Smooth muscle cell (in vitro differentiated cells): Measurements from ENCODE around the gene OCA2. TPM values are rescaled to one million over a fixed set of nuclear protein-coding genes. Genes with fewer than 3 reads are reported as not detected.

ENCODE experiments used
- DNase-seq: peaks from one replicate; lab custom pipeline; 2025; ENCODE audit not compliant: unreplicated experiment; lab: John Stamatoyannopoulos, UW
- H2AFZ ChIP-seq: fragments of 200-600 bp; sonication (generic); 2 replicates; pipeline ENCODE4 v1.6.0; 2016; ENCODE audit warnings: antibody characterized with exemption, low read depth, mild to moderate bottlenecking
- H3F3A ChIP-seq: fragments of 200-600 bp; sonication (generic); 2 replicates; pipeline ENCODE4 v1.6.0; 2017; ENCODE audit warnings: antibody characterized with exemption, low read depth
- H3K27ac ChIP-seq: fragments of 200-600 bp; sonication (generic); 2 replicates; pipeline ENCODE4 v1.5.1; 2016; ENCODE audit warnings: low read depth, mild to moderate bottlenecking
- H3K27me3 ChIP-seq: fragments of 200-600 bp; sonication (generic); 2 replicates; pipeline ENCODE4 v1.6.1; 2016; ENCODE audit warnings: low read depth, mild to moderate bottlenecking
- H3K36me3 ChIP-seq: fragments of 200-600 bp; sonication (generic); 2 replicates; pipeline ENCODE4 v1.5.1; 2016; ENCODE audit warnings: low read depth
- H3K4me1 ChIP-seq: fragments of 200-600 bp; sonication (generic); 2 replicates; pipeline ENCODE4 v1.5.1; 2016; ENCODE audit warnings: low read depth
- H3K4me2 ChIP-seq: fragments of 200-600 bp; sonication (generic); 2 replicates; pipeline ENCODE4 v1.6.0; 2016; ENCODE audit warnings: mild to moderate bottlenecking
- H3K4me3 ChIP-seq: fragments of 200-600 bp; sonication (generic); 2 replicates; pipeline ENCODE4 v1.5.1; 2016; ENCODE audit warnings: mild to moderate bottlenecking
- H3K79me2 ChIP-seq: fragments of 200-600 bp; sonication (generic); 2 replicates; pipeline ENCODE4 v1.6.0; 2016; ENCODE audit warnings: low read depth, mild to moderate bottlenecking
- H3K9ac ChIP-seq: fragments of 200-600 bp; sonication (generic); 2 replicates; pipeline ENCODE4 v1.6.0; 2016; ENCODE audit warnings: low read depth
- H3K9me3 ChIP-seq: fragments of 200-600 bp; sonication (generic); replicated peaks from 2 replicates; pipeline ENCODE4 v1.5.1; 2016; ENCODE audit warnings: low read depth
- H4K20me1 ChIP-seq: fragments of 200-600 bp; sonication (generic); 2 replicates; pipeline ENCODE4 v1.6.0; 2016; ENCODE audit warnings: low read depth
- CTCF ChIP-seq: fragments of 200-600 bp; sonication (generic); IDR thresholded peaks from 2 replicates; pipeline ENCODE4 v1.5.1; 2017; ENCODE audit warnings: borderline replicate concordance, mild to moderate bottlenecking, antibody characterized with exemption; ENCODE audit not compliant: insufficient read depth, poor library complexity, severe bottlenecking
- WGBS: methylation state at CpG from one replicate; pipeline ENCODE4 v1.1.7; 2016; ENCODE audit warnings: low lambda C conversion rate; 5-methylcytosine and 5-hydroxymethylcytosine counted together
- polyA plus RNA-seq: library from polyadenylated mRNA; unstranded; fragments of >200 nt; fragmentation: Nextera tagmentation; extraction: Ambion mirVana; gene quantifications from 2 replicates; pipeline ENCODE4 v1.2.1, GENCODE V29; 2016
- total RNA-seq: library from RNA; depleted of rRNA; stranded (reverse); fragments of >200 nt; gene quantifications from 2 replicates; pipeline ENCODE4 v1.2.3, GENCODE V29; 2014

OCA2 gene
- total and polyA plus RNA-seq, 2 experiments from 2014 or later, result 0.16 TPM; not detected in 1

DNA sequence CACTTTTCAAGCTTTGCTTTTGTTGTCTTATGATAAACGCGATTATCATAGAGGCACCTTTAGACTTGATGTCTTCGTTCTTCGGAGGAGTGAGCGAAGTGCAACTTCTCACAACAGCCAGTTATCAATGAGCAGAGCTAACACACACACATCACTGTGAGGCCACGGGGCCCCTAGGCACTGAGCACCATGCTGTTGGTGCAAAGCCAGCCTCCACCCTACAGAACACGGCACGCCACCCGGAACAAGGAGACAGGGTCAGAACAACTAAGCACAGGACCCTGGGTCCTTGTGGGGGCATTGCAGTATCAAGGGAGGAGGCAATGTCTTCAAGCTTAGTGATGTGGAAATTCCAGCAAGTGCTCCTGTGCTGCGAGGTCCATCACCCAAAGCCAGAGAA lies 244.5 kb downstream of the OCA2 start:
- no peak overlapping the region for H3K4me3 ChIP-seq
- H3K27me3 ChIP-seq, result no peaks in the 10 kb centered on the region
- H3K79me2 ChIP-seq, result no peaks in the 10 kb centered on the region
- no peak overlapping the region for H3K27ac ChIP-seq
- TF ChIP-seq CTCF, result no peak
- no peak for DNase-seq
- H3K4me2 ChIP-seq, result no peak overlapping the region
- 97% methylated on average over 10 of the region's 10 CpGs for WGBS
- no peaks in the 10 kb centered on the region for H3K36me3 ChIP-seq
- H3K4me1 ChIP-seq, result no peaks in the 10 kb centered on the region
- no peaks in the 10 kb centered on the region for H3F3A ChIP-seq
- H3K9ac ChIP-seq, result no peak overlapping the region
- no peak overlapping the region for H2AFZ ChIP-seq
- H4K20me1 ChIP-seq, result no peaks in the 10 kb centered on the region
- no peaks in the 10 kb centered on the region for H3K9me3 ChIP-seq

DNA sequence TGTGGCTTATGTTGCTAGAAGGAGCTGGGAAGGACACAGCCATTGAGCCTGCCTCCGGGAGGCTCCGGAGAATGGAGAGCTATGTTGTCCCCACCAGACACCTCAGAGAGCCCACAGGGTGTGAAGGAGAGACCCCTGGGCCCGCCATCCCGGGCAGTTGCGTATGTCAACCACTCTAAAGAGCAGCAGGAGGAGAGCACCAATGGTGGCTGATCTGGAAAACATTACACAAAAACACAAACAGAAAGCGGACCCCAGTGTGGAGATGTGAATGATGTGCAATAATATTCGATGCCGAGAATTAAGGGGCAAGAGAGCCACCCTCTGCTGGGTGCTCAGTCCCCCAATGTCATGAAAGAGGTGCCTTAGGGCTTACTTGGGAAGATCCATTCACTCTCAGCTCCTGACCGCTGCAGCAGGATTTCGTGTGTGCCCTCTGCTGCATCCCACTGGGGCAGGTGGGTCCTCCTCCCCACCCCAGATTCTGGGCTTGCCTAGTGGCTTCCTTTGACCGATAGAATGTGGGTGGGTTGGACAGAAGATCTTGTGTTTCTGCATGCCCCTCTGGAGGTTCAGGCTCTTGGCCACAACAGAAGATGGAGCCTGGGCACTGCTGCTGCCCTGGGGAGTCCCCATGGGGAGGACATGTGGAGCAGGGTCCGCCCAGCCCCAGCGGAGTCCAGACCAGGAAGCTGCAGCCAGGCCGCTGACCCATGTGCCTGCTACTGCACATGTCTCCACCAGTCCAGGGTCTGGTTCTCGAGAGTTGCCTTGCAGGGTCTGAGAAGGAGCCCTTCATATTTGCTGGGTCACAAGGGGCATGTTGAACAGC lies 245.3 kb downstream of the OCA2 start:
- Histone ChIP-seq H3K4me3 (no peak overlapping the region), H3K36me3 (no peaks in the 10 kb centered on the region), H3K9me3 (no peaks in the 10 kb centered on the region), H3K27me3 (no peaks in the 10 kb centered on the region), H3K79me2 (no peaks in the 10 kb centered on the region), H3K9ac (no peak overlapping the region), H2AFZ (no peak overlapping the region), H3K27ac (no peak overlapping the region), H4K20me1 (no peaks in the 10 kb centered on the region), H3K4me2 (no peak overlapping the region), H3K4me1 (no peaks in the 10 kb centered on the region), H3F3A (no peaks in the 10 kb centered on the region)
- TF ChIP-seq CTCF, result no peak
- DNase-seq, result no peak
- WGBS, result 97% methylated on average over 15 of the region's 15 CpGs

GRCh38 chr15:27851858-27852210 lies 247.3 kb downstream of the OCA2 start:
- Histone ChIP-seq H3K4me3 (no peak overlapping the region), H3K9ac (no peak overlapping the region), H3F3A (no peaks in the 10 kb centered on the region), H3K79me2 (no peaks in the 10 kb centered on the region), H3K4me1 (no peaks in the 10 kb centered on the region), H3K9me3 (no peaks in the 10 kb centered on the region), H2AFZ (no peak overlapping the region), H3K27me3 (no peaks in the 10 kb centered on the region), H3K36me3 (no peaks in the 10 kb centered on the region), H3K27ac (no peak overlapping the region), H3K4me2 (no peak overlapping the region), H4K20me1 (no peaks in the 10 kb centered on the region)
- 89% methylated on average over 4 of the region's 4 CpGs for WGBS
- TF ChIP-seq CTCF, result no peak
- DNase-seq, result no peak
